HL-60/S4 treated with retinoic acid at 250 ng/mL for 4 days and 3 days (cell line): ENCODE data around the gene RYR1.
"Not testable (repeated sequence)": the region's sequence is repeated elsewhere in the genome, so short reads cannot be mapped to it uniquely, and the experiment has no call there.

ENCODE experiments used
- in situ Hi-C: fragments of 300-500 bp; cut with MboI; formaldehyde crosslinking; loops from 2 replicates; pipeline ENCODE4 v1.7.0; 2022; ENCODE audit warnings: low sequenced_read_pairs

RYR1 gene

GRCh38 chr19:38592940-38593339, 159.4 kb downstream of the RYR1 start:
- in situ Hi-C loops: no loop called here

GRCh38 chr19:38596057-38596981, 162.8 kb downstream of the RYR1 start:
- in situ Hi-C loops: no loop called here

DNA sequence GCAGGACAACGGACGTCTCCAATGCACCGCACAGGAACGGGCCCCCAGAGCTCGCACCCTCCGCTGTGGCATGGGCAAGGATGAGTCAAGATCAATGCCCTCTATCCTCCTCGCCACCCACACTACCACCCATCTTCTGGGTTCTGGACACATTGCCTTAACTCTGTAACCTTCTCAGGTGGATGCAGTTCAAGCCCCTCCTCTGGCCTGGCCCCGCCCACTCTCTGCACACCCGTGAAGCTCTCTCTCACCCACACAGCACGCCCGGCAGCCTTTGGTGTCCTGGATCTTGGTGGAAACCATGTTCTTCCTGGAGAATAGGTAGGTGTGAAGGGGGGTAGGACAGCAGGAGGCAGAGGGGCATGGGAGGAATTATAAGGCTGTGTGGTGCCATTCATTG, 163.6 kb downstream of the RYR1 start:
- in situ Hi-C loops: no loop called here

DNA sequence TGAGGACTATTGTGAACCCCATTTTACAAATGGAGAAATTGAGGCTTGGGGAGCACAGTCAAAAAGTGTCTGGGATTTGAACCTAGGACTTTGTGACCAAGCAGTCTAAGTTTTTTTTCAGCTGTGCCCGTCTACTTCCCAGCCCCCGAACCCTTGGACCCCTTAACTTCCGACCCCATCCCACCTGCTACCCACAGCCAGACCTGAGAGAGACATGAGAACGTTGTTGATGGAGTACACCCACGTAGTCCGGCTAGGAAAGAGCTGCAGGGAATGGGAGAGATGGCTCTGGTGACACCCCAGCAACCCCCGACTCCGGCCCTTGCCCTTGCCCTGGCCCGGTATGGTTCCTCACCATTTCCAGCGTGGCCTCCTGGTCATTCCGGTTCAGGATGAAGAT, 166.2 kb downstream of the RYR1 start:
- in situ Hi-C loops: no loop called here

DNA sequence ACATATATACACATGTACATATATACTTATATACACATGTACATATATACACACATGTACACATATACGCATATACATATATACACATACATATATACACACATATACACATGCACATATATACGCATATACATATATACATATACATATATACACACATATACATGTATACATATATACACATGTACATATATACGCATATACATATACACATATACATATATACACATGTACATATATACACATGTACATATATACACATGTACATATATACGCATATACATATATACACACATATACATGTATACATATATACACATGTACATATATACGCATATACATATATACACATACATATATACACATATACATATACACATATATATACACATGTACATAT, 169.4 kb downstream of the RYR1 start:
- in situ Hi-C loops: not testable (repeated sequence)

DNA sequence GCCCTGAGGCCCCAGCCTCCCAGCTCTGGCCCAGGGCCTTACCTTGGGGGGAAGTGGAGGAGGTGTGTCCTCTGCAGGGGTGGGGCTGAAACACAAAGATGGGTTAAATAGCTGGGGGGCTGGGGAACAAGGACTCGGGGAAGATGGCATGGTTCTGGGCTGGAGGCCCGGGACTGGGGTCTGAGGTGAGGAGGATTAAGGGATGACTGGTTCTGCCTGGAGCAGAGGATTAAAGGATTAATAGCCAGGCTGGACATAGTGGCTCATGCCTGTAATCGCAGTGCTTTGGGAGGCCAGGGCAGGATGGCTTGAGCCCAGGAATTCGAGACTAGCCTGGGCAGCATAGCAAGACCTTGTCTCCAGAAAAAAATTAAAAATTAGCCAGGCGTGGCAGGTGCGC, 172.6 kb downstream of the RYR1 start:
- in situ Hi-C loops: no loop called here

DNA sequence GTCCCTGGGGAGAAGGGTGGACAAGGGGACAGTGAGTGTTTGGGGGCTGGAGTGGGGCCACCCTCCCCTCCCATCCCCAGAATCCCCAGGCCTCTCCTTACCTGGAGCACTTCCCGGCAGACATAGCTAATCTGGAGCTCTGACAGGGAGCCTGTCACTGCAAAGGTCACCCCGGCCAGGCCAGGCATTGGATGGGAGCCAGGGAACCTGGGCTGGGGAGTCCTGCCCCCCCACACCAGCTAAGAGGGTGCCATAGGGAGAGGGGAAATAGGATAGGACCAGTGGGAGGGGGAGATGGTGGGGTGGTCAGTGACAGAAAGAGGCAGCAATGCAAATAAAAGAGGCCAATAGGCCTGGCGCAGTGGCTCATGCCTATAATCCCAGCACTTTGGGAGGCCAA, 180.8 kb downstream of the RYR1 start:
- in situ Hi-C loops: no loop called here

- in situ Hi-C loops: no loop called here
These were observed 181.6 kb downstream of the RYR1 start for GRCh38 chr19:38615007-38615581.

DNA sequence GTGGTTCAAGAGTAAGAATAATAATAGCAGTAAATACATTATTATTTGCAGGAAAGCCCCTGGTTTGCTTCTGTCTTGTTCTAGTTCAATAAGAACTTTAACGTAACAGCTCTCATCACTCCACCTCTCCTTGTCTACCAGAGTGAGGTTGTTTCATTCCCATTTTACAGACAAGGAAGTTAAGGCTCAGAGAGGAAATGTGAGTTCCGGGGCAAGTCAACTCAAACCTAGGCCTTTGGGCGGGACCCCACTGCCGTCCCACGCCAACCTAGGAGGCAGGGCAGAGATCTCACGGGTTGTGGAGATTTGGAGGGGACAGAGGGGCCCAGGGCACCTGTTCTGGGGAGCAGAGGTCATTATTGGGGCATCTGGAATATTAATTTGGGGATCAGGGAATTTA, 182.8 kb downstream of the RYR1 start:
- in situ Hi-C loops: no loop called here

GRCh38 chr19:38617283-38617763, 183.8 kb downstream of the RYR1 start:
- in situ Hi-C loops: no loop called here

- in situ Hi-C loops: no loop called here
These were observed 184.5 kb downstream of the RYR1 start, which contains the start of gene MAP4K1 for GRCh38 chr19:38617764-38618589. TSS of gene MAP4K1 (minus strand) at chr19:38617953. CDS start at chr19:38617895, 58 bp downstream.

GRCh38 chr19:38618590-38619360, 185.3 kb downstream of the RYR1 start, which contains the start of gene EIF3K:
TSS of gene EIF3K (plus strand) at chr19:38619188. CDS start at chr19:38619269, 81 bp downstream.
- in situ Hi-C loops: no loop called here

DNA sequence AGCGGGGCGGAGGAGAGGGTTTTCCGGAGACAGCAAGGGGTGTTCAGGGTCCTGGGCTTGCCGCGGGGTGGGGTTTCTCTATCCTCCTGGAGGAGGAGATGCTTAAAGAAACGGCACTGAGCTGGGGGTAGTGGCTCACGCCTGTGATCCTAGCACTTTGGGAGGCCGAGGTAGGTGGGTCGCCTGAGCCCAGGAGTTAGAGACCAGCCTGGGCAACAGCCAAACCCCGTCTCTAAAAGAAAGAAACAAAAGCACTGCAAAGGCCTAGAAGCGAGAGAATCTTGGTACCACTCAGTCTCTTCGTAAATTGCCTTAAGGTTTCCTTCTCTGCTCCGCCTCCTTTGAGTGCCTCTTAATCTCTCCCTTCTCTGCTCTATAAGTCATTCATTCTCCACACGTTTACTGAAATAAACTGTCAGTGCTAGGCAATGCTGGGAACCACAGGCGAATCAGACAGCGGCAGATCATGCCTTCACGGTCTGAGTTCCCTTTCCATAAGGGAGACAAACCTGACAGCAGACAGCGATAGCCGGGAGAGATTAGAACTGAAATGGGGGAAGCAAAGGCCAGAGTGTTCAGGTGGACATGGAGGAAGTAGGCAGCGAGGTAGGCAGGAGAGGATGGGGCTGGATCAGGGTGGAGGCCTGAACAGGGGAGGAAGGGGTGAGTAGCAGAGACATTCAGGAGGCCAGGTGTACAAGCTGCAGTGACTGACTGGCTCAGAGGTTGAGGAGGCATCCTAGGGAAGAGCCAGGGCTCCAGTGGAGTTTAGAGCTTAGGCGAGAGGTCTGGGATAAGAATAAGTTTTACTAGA, 186.1 kb downstream of the RYR1 start:
- in situ Hi-C loops: no loop called here

GRCh38 chr19:38624822-38625221, 191.3 kb downstream of the RYR1 start:
- in situ Hi-C loops: loop anchor here (25.0 kb wide), 1 partner anchor 713 kb away; the partner anchor contains the start of genes SIPA1L3 and WDR87

DNA sequence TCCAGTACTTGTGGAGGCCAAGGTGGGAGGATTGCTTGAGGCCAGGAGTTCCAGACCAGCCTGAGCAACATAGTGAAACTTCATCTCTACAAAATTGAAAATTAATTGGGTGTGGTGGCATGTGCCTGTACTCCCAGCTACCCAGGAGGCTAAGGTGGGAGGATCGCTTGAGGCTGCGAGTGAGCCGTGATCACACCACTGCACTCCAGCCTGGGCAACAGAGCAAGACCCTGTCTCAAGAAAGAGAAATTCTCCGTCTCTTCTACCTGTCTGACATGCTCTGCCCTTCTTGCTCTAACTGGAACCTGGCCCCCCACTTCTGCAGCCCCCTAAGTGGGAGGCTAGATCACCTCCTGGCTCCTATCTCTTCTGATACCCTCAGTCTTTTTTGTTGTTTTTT, 192.9 kb downstream of the RYR1 start:
- in situ Hi-C loops: loop anchor here (25.0 kb wide), 1 partner anchor 714 kb away; the partner anchor contains the start of genes SIPA1L3 and WDR87

- in situ Hi-C loops: loop anchor here (25.0 kb wide), 1 partner anchor 717 kb away; the partner anchor contains the start of genes SIPA1L3 and WDR87
These were observed 196.1 kb downstream of the RYR1 start for GRCh38 chr19:38629568-38629967.

- in situ Hi-C loops: loop anchor here (10.0 to 25.0 kb wide), 2 partner anchors 236 to 719 kb away; partner anchors contain the start of genes SIPA1L3 and WDR87
These were observed 197.8 kb downstream of the RYR1 start for GRCh38 chr19:38631301-38631700.

- in situ Hi-C loops: loop anchor here (10.0 to 25.0 kb wide), 2 partner anchors 237 to 720 kb away; partner anchors contain the start of genes SIPA1L3 and WDR87
These were observed 198.5 kb downstream of the RYR1 start for GRCh38 chr19:38631811-38632475.
